Epithelial cell of alveolus of lung (primary cell): ENCODE measurements around the gene NEAT1. TPM values are rescaled to one million over a fixed set of nuclear protein-coding genes. Genes with fewer than 3 reads are reported as not detected.

Experiments
- total RNA-seq: library from RNA; depleted of rRNA; stranded (reverse); fragments of >200 nt; gene quantifications from 2 replicates; pipeline ENCODE4 v1.2.1, GENCODE V29; 2015

Gene NEAT1
- total RNA-seq = 5.8 and 26.1 TPM in 2 replicates

DNA sequence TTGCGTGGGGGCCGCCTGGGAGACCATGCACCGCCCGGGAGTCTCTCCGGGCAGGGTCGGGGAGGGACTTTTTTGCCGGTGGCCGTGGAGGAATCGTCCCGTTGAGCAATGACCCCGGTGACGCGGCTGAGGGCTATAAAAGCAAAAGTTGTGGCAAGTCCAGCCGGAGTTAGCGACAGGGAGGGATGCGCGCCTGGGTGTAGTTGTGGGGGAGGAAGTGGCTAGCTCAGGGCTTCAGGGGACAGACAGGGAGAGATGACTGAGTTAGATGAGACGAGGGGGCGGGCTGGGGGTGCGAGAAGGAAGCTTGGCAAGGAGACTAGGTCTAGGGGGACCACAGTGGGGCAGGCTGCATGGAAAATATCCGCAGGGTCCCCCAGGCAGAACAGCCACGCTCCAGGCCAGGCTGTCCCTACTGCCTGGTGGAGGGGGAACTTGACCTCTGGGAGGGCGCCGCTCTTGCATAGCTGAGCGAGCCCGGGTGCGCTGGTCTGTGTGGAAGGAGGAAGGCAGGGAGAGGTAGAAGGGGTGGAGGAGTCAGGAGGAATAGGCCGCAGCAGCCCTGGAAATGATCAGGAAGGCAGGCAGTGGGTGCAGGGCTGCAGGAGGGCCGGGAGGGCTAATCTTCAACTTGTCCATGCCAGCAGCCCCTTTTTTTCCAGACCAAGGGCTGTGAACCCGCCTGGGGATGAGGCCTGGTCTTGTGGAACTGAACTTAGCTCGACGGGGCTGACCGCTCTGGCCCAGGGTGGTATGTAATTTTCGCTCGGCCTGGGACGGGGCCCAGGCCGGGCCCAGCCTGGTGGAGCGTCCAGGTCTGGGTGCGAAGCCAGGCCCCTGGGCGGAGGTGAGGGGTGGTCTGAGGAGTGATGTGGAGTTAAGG lies at the start of gene NEAT1:
Gene NEAT1 (plus strand): TSS at position 166 of the 883 bp plus-strand sequence.

DNA sequence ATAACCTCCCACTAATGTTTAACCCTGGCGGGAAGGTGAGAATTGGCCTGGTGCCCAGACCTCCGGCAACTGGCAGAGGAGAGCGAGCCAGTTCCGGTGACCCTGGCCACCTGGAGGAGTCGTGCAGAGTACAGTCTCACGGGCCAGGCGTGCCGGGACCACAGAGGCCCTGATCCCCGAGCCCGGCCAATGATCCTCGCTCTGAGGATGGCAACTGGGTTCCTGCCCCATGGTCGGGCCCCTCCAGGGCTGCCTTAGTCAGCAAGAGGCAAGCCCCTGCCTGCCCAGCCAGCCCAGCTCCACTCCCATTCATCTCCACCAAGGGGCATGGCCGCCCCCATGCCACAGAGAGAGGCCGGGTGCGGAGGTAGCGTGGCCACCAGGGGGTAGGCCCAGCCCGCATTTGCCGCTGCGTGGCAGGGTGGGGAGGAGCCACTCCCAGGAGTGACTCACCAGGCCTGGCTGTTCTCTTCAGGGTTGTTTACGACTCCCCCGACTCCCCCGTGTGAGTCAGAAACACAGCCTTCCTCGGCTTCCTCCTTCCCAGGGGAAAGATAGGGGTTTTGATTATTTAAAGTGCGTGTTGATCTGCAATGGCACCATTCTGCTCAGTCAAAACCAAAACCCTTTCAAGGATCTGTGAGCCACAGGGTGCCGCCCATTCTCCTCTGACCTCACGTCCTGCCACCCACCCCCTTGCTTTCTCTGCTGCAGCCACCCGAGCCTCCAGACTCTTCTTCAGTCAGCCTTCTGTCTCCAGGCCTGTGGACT lies 40.4 kb upstream of the NEAT1 start, which contains the start of gene SLC25A45:
Gene SLC25A45 (minus strand): TSS at position 614 of the 771 bp plus-strand sequence. CDS start 695 bp downstream, outside the sequence.

DNA sequence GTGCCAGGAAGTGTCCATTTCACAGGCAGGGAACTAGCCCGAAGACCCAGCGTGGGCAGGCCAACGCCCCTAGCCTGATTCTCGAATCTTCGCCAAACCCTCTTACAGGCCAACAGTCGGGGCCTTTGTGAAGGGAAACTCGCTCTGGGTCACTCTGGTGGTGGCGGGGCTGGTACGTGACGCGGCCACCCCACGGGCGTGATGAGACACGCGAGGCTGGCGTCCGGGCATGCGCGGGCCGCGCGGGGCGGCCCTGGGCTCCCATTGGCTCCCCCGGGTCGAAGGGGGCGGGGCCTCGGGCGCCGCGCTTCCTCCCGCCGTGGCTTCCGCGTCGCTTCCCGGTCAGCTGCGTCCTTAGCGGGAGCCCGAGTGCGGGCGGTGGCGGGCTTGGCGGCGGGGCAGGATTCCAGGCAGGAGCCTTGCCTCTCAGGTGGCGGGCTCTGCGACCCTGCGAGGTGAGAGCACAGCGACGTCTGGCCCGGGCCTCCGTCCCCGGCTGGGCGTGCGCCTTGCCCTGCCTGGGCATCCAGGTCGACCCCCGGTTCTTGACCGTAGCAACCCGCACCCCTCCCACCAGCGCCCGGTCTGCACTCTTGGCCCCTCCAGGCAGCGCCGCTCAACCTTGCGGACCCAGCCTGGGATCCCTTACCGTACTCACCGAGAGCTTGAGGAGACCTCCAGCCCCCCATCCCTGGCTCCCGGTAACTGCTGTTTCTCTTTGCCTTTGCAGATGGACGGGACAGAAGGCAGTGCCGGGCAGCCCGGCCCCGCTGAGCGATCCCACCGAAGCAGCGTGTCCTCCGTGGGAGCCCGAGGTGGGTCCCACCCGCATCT lies 36.1 kb upstream of the NEAT1 start, which contains the start of gene FRMD8:
Gene FRMD8 (plus strand): TSS at position 331 of the 834 bp plus-strand sequence. CDS start 400 bp downstream, at position 731.

Other genes with a start within 250 kb of the NEAT1 start
- gene CAPN1, start 240.9 kb upstream of the NEAT1 start, total RNA-seq = 168 and 220 TPM in 2 replicates
- 11.7 and 18.0 TPM in 2 replicates for gene POLA2, start 160.8 kb upstream of the NEAT1 start, total RNA-seq
- gene CDC42EP2, start 107.9 kb upstream of the NEAT1 start, total RNA-seq = 20.4 and 29.7 TPM in 2 replicates
- 38.0 and 62.0 TPM in 2 replicates for gene DPF2, start 88.9 kb upstream of the NEAT1 start, total RNA-seq
- gene TIGD3, start 68.0 kb upstream of the NEAT1 start, total RNA-seq = 0.88 TPM in 1 of 2 replicates, not detected in the other
- 0.65 and 1.4 TPM in 2 replicates for gene SLC25A45, start 40.2 kb upstream of the NEAT1 start, total RNA-seq
- gene FRMD8, start 36.2 kb upstream of the NEAT1 start, total RNA-seq = 22.4 and 39.4 TPM in 2 replicates
- gene MALAT1, start 76.2 kb downstream of the NEAT1 start, total RNA-seq = 573 and 3,528 TPM in 2 replicates
- gene SCYL1, start 102.3 kb downstream of the NEAT1 start, total RNA-seq = 95.7 and 136 TPM in 2 replicates
- 104 and 180 TPM in 2 replicates for gene LTBP3, start 135.6 kb downstream of the NEAT1 start, total RNA-seq
- 55.3 and 100 TPM in 2 replicates for gene ZNRD2, start 147.7 kb downstream of the NEAT1 start, total RNA-seq
- gene FAM89B, start 149.7 kb downstream of the NEAT1 start, total RNA-seq = 31.1 and 32.2 TPM in 2 replicates
- 11.1 and 59.0 TPM in 2 replicates for gene EHBP1L1, start 153.3 kb downstream of the NEAT1 start, total RNA-seq
- gene KCNK7, start 173.0 kb downstream of the NEAT1 start, total RNA-seq = 0.16 TPM in 1 of 2 replicates, not detected in the other
- gene MAP3K11, start 191.4 kb downstream of the NEAT1 start, total RNA-seq = 27.1 and 34.6 TPM in 2 replicates
- 27.9 and 32.7 TPM in 2 replicates for gene PCNX3, start 193.0 kb downstream of the NEAT1 start, total RNA-seq
- 25.4 and 39.4 TPM in 2 replicates for gene SIPA1, start 215.3 kb downstream of the NEAT1 start, total RNA-seq
- 52.4 and 59.5 TPM in 2 replicates for gene RELA, start 240.1 kb downstream of the NEAT1 start, total RNA-seq